ENCODE results near the gene RASA2.

- TF ChIP-seq CTCF (IDR thresholded peaks at IDR 0.05) (no peak), POLR2AphosphoS5 (IDR thresholded peaks at IDR 0.05) (no peak)
Measured at GRCh38 chr3:141500397-141500796, 13.6 kb downstream of the RASA2 start.

Data from upper lobe of left lung (tissue), 4 donors.